Hypothalamus (tissue), 51 donors: Measurements from ENCODE around the gene LIPT2.

Experiments used
- DNase-seq, 51 donors: peaks; one replicate each; lab custom pipeline; 2025; lab: John Stamatoyannopoulos, UW

Gene LIPT2

GRCh38 chr11:74504100-74504691 lies 10.7 kb upstream of the LIPT2 start:
- DNase-seq, result no peak

- DNase-seq, result no peak
Measured at GRCh38 chr11:74494916-74495315, 1.4 kb upstream of the LIPT2 start.

GRCh38 chr11:74493791-74494630 lies 487 bp upstream of the LIPT2 start:
- DNase-seq, result peak in 1 of 51 donors; percentile 17

- DNase-seq, result no peak
Measured at GRCh38 chr11:74492084-74492483, 1.4 kb downstream of the LIPT2 start.

GRCh38 chr11:74490941-74491340 lies 2.6 kb downstream of the LIPT2 start:
- no peak for DNase-seq

GRCh38 chr11:74487875-74488274 lies 5.6 kb downstream of the LIPT2 start:
- no peak for DNase-seq

GRCh38 chr11:74485868-74486267 lies 7.7 kb downstream of the LIPT2 start:
- DNase-seq, result no peak

- no peak for DNase-seq
Measured at GRCh38 chr11:74480688-74481417, 12.7 kb downstream of the LIPT2 start.

GRCh38 chr11:74479732-74480123 lies 13.8 kb downstream of the LIPT2 start:
- DNase-seq, result no peak

- no peak for DNase-seq
Measured at GRCh38 chr11:74478877-74479731, 14.4 kb downstream of the LIPT2 start.

- no peak for DNase-seq
Measured at GRCh38 chr11:74476536-74476935, 17.0 kb downstream of the LIPT2 start.

GRCh38 chr11:74474316-74474715 lies 19.2 kb downstream of the LIPT2 start:
- DNase-seq, result no peak

- DNase-seq, result no peak
Measured at GRCh38 chr11:74473382-74474173, 19.9 kb downstream of the LIPT2 start.

GRCh38 chr11:74471668-74472429 lies 21.7 kb downstream of the LIPT2 start:
- no peak for DNase-seq

- DNase-seq, result no peak
Measured at GRCh38 chr11:74471037-74471436, 22.5 kb downstream of the LIPT2 start.

GRCh38 chr11:74470526-74470925 lies 23.0 kb downstream of the LIPT2 start:
- DNase-seq, result no peak

GRCh38 chr11:74468936-74469335 lies 24.6 kb downstream of the LIPT2 start:
- DNase-seq, result no peak

- no peak for DNase-seq
Measured at GRCh38 chr11:74468521-74468920, 25.0 kb downstream of the LIPT2 start.

GRCh38 chr11:74468058-74468457 lies 25.5 kb downstream of the LIPT2 start:
- no peak for DNase-seq
